Fibroblast of the aortic adventitia (primary cell): ENCODE measurements around the gene APBB1IP. TPM values are rescaled to one million over a fixed set of nuclear protein-coding genes. Genes with fewer than 3 reads are reported as not detected.
"Not testable (repeated sequence)": the region's sequence is repeated elsewhere in the genome, so short reads cannot be mapped to it uniquely, and the experiment has no call there.

Experiments used
- DNase-seq: peaks from one replicate; pipeline ENCODE4 v3.0.0-alpha.2; 2010; ENCODE audit warnings: low read depth
- H3K4me3 ChIP-seq: 2 replicates; pipeline ENCODE4 v1.5.1; 2011; ENCODE audit warnings: low read depth, mild to moderate bottlenecking, control low read depth, low read length, moderate library complexity
- CTCF ChIP-seq: IDR thresholded peaks from 2 replicates; pipeline ENCODE4 v1.5.1; 2011; ENCODE audit warnings: mild to moderate bottlenecking, low read length, control low read depth, inconsistent platforms; ENCODE audit not compliant: insufficient read depth
- total RNA-seq: library from RNA; depleted of rRNA; stranded (reverse); fragments of >200 nt; gene quantifications from 2 replicates; pipeline ENCODE4 v1.2.3, GENCODE V29; 2012; ENCODE audit warnings: low replicate concordance

The APBB1IP gene
- total RNA-seq, 1 donor: 2.9 TPM

- no peak for DNase-seq
- TF ChIP-seq CTCF: no peak
- H3K4me3 ChIP-seq: no peak overlapping the region
These were observed 133.5 kb downstream of the APBB1IP start for GRCh38 chr10:26571655-26572054.

GRCh38 chr10:26573674-26574073 lies 135.5 kb downstream of the APBB1IP start:
- H3K4me3 ChIP-seq: no peak overlapping the region
- DNase-seq: no peak
- no peak for TF ChIP-seq CTCF

- no peak for DNase-seq
These were observed 136.6 kb downstream of the APBB1IP start for GRCh38 chr10:26574783-26575182.

GRCh38 chr10:26578371-26578770 lies 140.2 kb downstream of the APBB1IP start:
- not testable (repeated sequence) for DNase-seq, H3K4me3 ChIP-seq

More at GRCh38 chr10:26574783-26575182, 136.6 kb downstream of the APBB1IP start:
- TF ChIP-seq CTCF: no peak
- no peak overlapping the region for H3K4me3 ChIP-seq

GRCh38 chr10:26579256-26580063 lies 141.3 kb downstream of the APBB1IP start:
- no peak for DNase-seq
- no peak overlapping the region for H3K4me3 ChIP-seq
- no peak for TF ChIP-seq CTCF

GRCh38 chr10:26586211-26586610 lies 148.1 kb downstream of the APBB1IP start:
- no peak for TF ChIP-seq CTCF
- no peak overlapping the region for H3K4me3 ChIP-seq

GRCh38 chr10:26588611-26589010 lies 150.5 kb downstream of the APBB1IP start:
- no peak for TF ChIP-seq CTCF
- no peak overlapping the region for H3K4me3 ChIP-seq
- no peak for DNase-seq

More at GRCh38 chr10:26586211-26586610, 148.1 kb downstream of the APBB1IP start:
- no peak for DNase-seq

- not testable (repeated sequence) for DNase-seq, H3K4me3 ChIP-seq
These were observed 151.7 kb downstream of the APBB1IP start for GRCh38 chr10:26589813-26590212.
